GM21423 (cell line): Measurements from ENCODE around the gene PANX3.
"Not testable (repeated sequence)": the region's sequence is repeated elsewhere in the genome, so short reads cannot be mapped to it uniquely, and the experiment has no call there.

Experiments
- ATAC-seq: cut with Tn5 transposase; IDR thresholded peaks from one replicate; pipeline ENCODE4 v1.9.1; 2021; ENCODE audit warnings: mild to moderate bottlenecking, moderate library complexity; ENCODE audit not compliant: unreplicated experiment

The PANX3 gene

GRCh38 chr11:124611064-124611463 is at the start of gene PANX3:
PANX3 (plus strand) TSS chr11:124611428; CDS start chr11:124611557, 129 bp downstream.
- no peak for ATAC-seq

DNA sequence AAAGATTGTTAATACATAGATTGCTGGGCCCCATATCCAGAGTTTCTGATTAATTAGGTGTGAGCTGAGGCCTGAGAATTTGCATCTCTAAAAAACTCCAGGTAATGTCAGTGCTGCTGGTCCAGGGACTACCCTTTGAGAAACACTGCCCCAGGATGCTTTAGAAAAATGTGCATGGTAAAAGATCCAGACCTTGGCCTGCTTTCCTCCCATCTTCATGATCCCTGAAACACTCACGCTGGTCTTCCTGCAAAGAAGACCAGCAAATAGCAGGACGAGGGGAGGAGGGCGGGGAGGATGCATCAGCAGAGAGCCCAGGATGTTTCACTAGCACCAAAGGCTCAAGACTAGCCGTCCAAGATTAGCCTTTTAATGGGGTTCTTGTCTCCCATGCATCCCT is 41.5 kb upstream of the PANX3 start, which contains the start of gene OR8A1:
Gene OR8A1, plus strand, starts transcription at position 301 of the 400 bp plus-strand sequence. CDS start 123 bp downstream, outside the sequence.
- ATAC-seq = no peak

DNA sequence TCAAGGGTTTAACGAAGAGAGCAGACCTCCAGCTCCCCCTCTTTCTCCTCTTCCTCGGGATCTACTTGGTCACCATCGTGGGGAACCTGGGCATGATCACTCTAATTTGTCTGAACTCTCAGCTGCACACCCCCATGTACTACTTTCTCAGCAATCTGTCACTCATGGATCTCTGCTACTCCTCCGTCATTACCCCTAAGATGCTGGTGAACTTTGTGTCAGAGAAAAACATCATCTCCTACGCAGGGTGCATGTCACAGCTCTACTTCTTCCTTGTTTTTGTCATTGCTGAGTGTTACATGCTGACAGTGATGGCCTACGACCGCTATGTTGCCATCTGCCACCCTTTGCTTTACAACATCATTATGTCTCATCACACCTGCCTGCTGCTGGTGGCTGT is 41.1 kb upstream of the PANX3 start:
- no peak for ATAC-seq

DNA sequence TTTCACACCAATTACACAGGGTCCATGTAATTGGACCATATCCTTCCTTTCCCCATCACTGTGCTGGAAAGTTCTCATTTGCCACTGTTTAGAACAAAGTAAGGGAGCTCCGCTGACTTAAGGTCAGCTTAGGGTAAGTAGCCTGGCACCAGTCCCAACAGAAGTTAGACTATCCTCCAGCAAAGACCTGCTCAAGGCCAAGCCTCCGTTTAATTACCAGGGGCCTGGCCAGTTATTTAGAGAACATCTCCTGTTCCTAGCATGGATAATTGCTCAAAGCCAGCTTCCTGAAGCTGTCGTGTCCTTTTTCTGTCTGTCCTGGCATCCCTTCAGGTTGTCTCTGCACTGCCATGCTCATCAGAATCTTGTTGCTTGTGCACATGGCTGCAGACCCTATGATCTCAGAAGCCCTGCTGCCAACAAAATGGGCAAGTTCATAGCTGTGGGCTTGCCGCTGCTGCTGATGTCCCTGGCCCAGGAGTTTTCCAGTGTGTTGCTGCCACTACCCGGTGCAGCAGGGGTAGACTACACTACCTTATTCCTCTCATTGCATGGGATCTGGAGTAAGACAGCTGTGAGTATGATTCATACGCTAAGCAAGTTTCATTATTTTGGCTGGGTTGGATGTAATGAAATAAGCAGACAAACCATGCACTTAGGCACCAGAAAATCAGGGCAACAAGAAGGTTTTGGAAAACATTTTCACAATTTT is 33.4 kb upstream of the PANX3 start:
- no peak for ATAC-seq

GRCh38 chr11:124578761-124579160 is 32.5 kb upstream of the PANX3 start:
- no peak for ATAC-seq

- ATAC-seq = no peak
Observed at GRCh38 chr11:124581817-124582216, 29.4 kb upstream of the PANX3 start.

DNA sequence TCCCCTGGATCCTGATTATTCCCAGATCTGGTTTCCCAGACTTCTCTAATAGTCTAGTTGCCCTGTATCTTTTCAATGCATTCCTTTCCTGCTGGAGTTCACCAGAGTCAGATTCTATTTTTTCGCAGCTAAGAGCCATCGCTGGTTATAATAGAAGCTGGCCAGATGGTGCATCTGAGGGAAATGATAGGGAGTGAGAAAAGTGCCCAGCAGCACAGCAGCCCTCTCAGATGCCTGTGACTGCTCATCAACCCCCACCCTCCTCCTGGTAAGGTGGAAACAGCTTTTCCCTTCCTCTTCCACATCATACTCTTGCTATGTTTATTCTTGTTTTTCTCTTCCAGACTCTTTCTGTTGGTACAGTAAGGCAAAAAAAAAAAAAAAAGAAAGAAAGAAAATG is 28.7 kb upstream of the PANX3 start:
- ATAC-seq = no peak

GRCh38 chr11:124583781-124584180 is 27.4 kb upstream of the PANX3 start:
- ATAC-seq = no peak

- no peak for ATAC-seq
Observed at GRCh38 chr11:124584681-124585372, 26.4 kb upstream of the PANX3 start.

DNA sequence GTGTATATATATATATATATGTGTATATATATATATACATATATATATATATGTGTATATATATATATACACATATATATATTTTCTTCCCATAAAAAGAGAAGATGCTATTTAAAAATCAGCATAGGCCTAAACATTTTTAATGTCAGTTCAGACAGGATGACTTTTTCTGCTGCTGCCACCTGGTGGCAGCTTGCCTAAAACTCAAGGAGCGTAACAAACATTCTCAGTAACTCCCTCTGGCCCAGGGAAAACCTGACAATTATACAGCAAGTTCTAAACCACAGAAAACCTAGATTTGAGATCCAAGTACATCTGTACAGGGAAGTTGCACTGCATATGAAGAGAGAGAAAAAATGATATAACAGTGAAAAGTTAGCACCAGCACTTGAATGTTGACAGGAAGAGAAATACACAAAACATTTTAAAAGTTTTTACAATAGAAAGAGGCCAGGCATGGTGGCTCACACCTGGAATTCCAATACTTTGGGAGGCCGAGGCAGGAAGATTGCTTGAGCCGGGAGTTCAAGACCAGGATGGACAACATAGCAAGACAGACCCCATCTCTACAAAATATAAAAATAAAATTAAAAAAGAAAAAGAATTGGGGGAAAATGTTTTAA is 24.9 kb upstream of the PANX3 start:
- ATAC-seq = no peak

- no peak for ATAC-seq
Observed at GRCh38 chr11:124591430-124591829, 19.8 kb upstream of the PANX3 start.

- no peak for ATAC-seq
Observed at GRCh38 chr11:124592627-124593026, 18.6 kb upstream of the PANX3 start.

GRCh38 chr11:124595302-124595701 is 15.9 kb upstream of the PANX3 start:
- ATAC-seq = no peak

DNA sequence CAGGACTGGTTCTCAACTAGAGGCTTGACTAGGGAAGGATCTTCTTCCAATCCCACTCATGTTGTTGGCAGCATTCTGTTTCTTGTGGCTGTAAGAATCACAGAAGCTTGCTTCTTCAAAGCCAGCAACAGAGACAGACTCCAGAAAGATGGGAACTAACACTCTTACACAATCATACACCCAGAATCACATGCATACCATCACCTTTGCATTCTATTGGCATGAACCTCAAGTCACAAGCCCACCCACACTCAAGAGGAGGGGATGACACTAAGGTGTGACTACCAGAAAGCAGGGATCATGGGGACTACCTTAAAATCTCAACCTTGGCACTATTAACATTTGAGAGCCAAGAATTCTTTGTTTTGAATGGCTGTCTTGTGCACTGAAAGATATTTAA is 13.6 kb upstream of the PANX3 start:
- no peak for ATAC-seq

GRCh38 chr11:124600621-124601320 is 10.5 kb upstream of the PANX3 start:
- ATAC-seq = no peak

DNA sequence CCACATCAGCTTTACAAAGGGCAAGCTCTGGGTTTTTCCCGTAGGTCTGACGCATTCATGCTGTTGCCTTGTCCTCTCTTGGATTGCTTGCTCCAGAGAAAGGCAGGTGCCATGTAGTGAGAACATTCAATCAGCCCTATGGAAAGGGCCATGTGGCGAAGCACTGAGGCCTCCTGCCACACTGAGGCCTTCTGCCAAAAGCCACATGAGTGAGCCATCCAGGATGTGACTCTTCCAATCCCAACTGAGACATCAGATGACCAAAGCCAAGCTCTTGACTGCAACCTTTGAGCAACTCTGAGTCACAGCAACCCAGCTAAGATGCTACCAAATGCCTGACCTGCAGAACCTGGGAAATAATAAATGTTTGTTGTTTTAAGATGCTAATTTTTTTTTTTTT is 9.0 kb upstream of the PANX3 start:
- no peak for ATAC-seq

GRCh38 chr11:124602723-124603122 is 8.5 kb upstream of the PANX3 start:
- ATAC-seq = not testable (repeated sequence)

DNA sequence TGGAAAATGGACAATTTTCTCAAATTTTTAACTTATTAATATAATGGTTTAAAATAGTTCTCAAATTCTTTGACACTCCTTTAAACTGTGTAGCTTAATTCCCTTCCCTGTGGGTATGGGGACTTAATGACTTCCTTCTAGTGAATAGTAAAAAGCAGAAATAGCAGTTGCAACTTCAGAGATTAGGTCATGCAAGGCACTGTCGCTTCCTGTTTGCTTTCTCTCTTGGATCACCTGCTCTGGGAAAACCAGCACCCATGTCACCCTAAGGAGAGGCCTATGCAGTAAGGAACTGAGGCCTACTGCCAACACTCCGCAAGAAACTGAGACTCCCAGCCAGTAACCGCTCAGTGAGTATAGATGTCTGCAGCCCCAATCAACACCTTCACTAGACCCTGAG is 5.5 kb upstream of the PANX3 start:
- no peak for ATAC-seq

DNA sequence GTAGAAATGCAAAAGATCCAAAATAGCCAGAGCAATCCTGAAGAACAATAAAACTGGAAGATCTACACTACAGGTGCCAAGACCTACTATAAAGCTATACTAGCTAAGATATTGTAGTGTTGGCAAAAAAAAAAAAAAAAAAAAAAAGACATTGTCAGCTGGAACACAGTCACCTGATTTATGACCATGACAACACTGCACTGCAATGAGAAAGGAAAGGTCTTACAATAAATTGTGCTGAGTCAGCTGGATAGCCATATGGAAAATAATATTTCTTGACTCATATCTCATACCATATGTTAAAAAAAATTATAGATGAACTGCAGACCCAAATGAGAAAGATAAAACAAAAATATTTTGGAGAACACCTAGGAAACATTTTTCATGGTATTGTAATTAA is 3.1 kb upstream of the PANX3 start:
- no peak for ATAC-seq

DNA sequence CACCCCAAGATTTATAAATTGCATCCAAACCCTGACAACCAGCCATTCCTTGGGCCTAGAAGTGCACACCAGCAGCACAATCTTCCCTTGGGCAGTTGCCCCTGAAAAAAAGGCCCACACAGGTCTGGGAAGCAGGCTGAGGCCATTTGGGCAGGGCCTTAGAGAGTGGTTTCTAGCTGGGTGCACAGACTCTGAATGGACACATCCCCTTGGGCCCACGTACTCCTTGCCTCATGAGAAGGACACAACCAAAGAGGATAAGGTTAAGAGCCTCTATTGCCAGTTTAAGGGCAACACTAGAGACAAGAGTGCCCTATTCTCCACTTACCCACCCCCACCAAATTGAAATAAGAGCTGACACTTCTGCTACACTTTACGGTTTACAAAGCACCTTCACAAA is 933 bp upstream of the PANX3 start:
- no peak for ATAC-seq

DNA sequence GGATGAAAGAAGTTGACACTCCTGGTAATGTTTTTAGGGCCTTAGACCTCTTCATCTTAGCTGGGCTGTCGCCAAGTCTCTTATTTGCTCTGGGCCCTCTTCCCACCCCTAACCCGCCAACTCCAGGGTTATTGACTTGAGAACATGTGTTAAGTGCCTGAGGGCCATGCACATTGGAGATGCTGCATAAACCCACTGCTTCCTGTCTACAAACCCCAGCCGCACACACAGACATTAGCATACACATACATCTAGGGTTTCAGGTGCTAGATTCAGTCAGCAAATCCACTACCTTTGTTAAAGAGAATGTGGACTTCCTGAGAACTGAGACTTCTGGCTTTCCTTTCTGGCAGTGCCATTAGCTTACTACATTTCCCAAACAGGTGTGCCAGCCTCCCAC is 817 bp downstream of the PANX3 start:
- ATAC-seq = peak; percentile 48
